HFF-Myc (cell line): ENCODE results near the gene CAPZA2.

Experiments
- DNase-seq: peaks from one replicate; pipeline ENCODE4 v3.0.0-alpha.2; 2011; ENCODE audit warnings: low read depth; ENCODE audit errors: extremely low read depth
- H3K4me3 ChIP-seq: replicated peaks from 2 replicates; pipeline ENCODE4 v1.5.1; 2011; ENCODE audit warnings: low read depth, mild to moderate bottlenecking, control low read depth, low read length
- TF ChIP-seq, protein P1 (sequence below): IDR thresholded peaks from 2 replicates; pipeline ENCODE4 v1.5.1; 2012; ENCODE audit warnings: mild to moderate bottlenecking, low read depth, low read length, control low read depth; ENCODE audit errors: missing control alignments

Gene CAPZA2

DNA sequence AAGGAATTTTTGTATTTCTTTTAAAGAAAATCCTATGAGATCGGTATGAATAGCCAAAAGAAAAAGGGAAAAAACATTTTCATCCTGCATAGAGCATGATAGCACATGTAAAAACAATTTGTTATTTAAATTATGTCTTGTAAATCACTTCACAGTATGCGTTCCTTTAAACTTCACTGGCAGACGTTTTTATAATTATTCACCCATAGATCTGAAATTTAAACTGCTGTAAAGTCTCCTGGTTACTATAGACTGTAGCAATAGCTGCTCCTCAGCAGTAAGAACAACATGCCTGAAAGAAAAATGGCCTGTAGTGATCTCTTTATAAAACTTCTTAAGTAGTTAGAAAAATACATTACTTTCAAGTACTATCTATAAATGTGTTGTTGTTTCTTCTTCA, 26.5 kb downstream of the CAPZA2 start:
- no peak overlapping the region for H3K4me3 ChIP-seq
- no peak for DNase-seq
- TF ChIP-seq, protein P1, sequence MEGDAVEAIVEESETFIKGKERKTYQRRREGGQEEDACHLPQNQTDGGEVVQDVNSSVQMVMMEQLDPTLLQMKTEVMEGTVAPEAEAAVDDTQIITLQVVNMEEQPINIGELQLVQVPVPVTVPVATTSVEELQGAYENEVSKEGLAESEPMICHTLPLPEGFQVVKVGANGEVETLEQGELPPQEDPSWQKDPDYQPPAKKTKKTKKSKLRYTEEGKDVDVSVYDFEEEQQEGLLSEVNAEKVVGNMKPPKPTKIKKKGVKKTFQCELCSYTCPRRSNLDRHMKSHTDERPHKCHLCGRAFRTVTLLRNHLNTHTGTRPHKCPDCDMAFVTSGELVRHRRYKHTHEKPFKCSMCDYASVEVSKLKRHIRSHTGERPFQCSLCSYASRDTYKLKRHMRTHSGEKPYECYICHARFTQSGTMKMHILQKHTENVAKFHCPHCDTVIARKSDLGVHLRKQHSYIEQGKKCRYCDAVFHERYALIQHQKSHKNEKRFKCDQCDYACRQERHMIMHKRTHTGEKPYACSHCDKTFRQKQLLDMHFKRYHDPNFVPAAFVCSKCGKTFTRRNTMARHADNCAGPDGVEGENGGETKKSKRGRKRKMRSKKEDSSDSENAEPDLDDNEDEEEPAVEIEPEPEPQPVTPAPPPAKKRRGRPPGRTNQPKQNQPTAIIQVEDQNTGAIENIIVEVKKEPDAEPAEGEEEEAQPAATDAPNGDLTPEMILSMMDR: no peak

- DNase-seq: no peak
- no peak overlapping the region for H3K4me3 ChIP-seq
- TF ChIP-seq, protein P1: no peak
Measured at GRCh38 chr7:116895849-116896248, 33.5 kb downstream of the CAPZA2 start.

DNA sequence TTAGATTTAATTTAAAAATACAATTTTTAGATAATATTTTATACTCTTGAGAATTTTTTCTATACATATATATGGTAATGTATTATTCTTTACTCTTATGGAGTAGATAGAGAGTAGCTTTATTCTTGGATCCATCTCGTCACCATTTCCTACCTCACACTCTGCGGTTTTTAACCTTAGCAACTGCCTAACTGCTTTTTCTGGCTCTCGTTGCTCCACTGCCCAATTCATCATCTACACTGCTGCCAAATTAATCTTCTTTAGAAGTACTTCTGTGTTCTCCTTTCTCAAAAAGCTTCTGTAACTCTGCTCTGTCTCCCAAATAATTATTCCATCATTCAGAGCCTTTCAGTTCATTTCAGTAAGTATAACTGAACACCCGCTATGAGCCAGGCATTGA, 35.3 kb downstream of the CAPZA2 start:
- TF ChIP-seq, protein P1: no peak
- H3K4me3 ChIP-seq: no peak overlapping the region
- DNase-seq: no peak

DNA sequence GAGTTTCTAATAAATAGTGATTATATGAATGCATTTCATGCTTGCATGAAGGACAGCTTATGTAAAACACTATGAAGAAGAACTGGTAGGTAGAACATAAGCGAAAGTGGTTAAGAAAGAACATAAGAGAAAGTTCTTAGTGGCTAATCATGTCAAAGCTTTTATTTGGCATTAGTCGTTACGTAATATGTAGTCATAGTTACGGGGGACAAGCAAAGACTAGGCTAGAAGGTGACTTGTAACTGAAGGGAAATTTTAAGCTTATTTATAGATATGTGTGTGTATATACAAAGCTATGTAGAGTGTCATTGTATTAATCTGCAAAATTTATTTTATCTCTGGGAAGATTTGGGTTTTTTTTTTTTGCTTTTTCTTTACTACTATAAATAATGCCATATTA, 36.9 kb downstream of the CAPZA2 start:
- H3K4me3 ChIP-seq: no peak overlapping the region
- TF ChIP-seq, protein P1: no peak
- DNase-seq: no peak

DNA sequence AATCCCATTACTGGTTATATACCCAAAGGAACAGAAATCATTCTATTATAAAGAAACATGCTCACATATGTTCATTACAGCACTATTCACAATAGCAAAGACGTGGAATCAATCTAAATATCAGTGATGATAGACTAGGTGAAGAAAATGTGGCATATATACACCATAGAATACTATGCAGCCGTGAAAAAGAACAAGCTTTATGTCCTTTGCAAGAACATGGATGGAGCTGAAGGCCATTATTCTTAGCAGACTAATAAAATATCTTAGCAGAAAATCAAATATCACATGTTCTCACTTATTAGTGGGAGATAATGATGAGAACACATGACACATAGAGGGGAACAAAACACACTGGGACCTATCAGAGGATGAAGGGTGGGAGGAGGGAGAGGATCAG, 38.8 kb downstream of the CAPZA2 start:
- TF ChIP-seq, protein P1: no peak
- DNase-seq: no peak
- no peak overlapping the region for H3K4me3 ChIP-seq

GRCh38 chr7:116902867-116903266, 40.5 kb downstream of the CAPZA2 start:
- no peak for DNase-seq
- no peak overlapping the region for H3K4me3 ChIP-seq
- TF ChIP-seq, protein P1: no peak

- H3K4me3 ChIP-seq: no peak overlapping the region
- no peak for DNase-seq
- TF ChIP-seq, protein P1: no peak
Measured at GRCh38 chr7:116906391-116906790, 44.0 kb downstream of the CAPZA2 start.
